ENCODE data around the gene TRIM66. TPM values are rescaled to one million over a fixed set of nuclear protein-coding genes. Genes with fewer than 3 reads are reported as not detected.
A peak's percentile ranks its signal among the peaks of the same experiment; 100 is the strongest.

Gene TRIM66
- total RNA-seq, 1 experiment from 2014 or later = 2.1 TPM

GRCh38 chr11:8656291-8656690 lies 26.2 kb downstream of the TRIM66 start:
- Histone ChIP-seq H3K18ac (ENCODE audit: insufficient read length, low read depth, low read length) (no peak overlapping the region), H2BK20ac (ENCODE audit: low read depth, low read length, poor library complexity, severe bottlenecking) (no peak overlapping the region), H3K4ac (ENCODE audit: low read depth, low read length) (no peak overlapping the region), H3T11ph (ENCODE audit: low read length) (no peak overlapping the region), H3K9ac (ENCODE audit: extremely low read depth, insufficient read length, low read length) (no peak overlapping the region), H3K14ac (ENCODE audit: insufficient read depth, low read length) (no peak overlapping the region), H3K9me3 (ENCODE audit: control insufficient read depth, low read depth, low read length) (no peaks in the 10 kb centered on the region), H2BK120ac (ENCODE audit: low read depth, low read length, poor library complexity, severe bottlenecking) (no peak overlapping the region), H2AK5ac (ENCODE audit: insufficient read length, low read length) (no peak overlapping the region), H2BK12ac (ENCODE audit: insufficient read length, low read depth, low read length) (no peak overlapping the region), H3K79me2 (ENCODE audit: insufficient read depth, low read length) (no peaks in the 10 kb centered on the region; the same call in 1 of the 2 replicates), H3K23ac (ENCODE audit: insufficient read length, low read depth, low read length) (no peak overlapping the region), H4K5ac (ENCODE audit: insufficient read length, low read depth, low read length) (no peak overlapping the region), H3K79me1 (ENCODE audit: insufficient read depth, low read depth, low read length, poor library complexity, severe bottlenecking) (no peaks in the 10 kb centered on the region), H3K4me2 (ENCODE audit: insufficient read depth, insufficient read length, low read length) (no peak overlapping the region), H4K8ac (replicated peaks; ENCODE audit: insufficient read length, low read depth, low read length) (no peak overlapping the region), H2AFZ (ENCODE audit: low read length) (no peak overlapping the region), H4K20me1 (ENCODE audit: control insufficient read depth, insufficient read depth, insufficient read length) (no peaks in the 10 kb centered on the region), H2BK15ac (ENCODE audit: low read depth, low read length) (no peak overlapping the region), H3K4me1 (ENCODE audit: insufficient read depth, low read length) (no peaks in the 10 kb centered on the region), H3K23me2 (ENCODE audit: insufficient read length, low read depth, low read length, poor library complexity, severe bottlenecking) (no peaks in the 10 kb centered on the region), H2BK5ac (ENCODE audit: insufficient read length, low read length) (no peak overlapping the region), H3K56ac (ENCODE audit: insufficient read length, low read depth, low read length) (no peak overlapping the region), H4K91ac (ENCODE audit: insufficient read length, low read depth, low read length) (no peak overlapping the region), H3K27ac (ENCODE audit: insufficient read length, low read depth, low read length) (no peak overlapping the region), H3K27me3 (ENCODE audit: insufficient read depth, low read length) (no peaks in the 10 kb centered on the region)
- no peak overlapping the region for H3K4me3 Mint-ChIP-seq
- WGBS (ENCODE audit: extremely low coverage, insufficient read length, low lambda C conversion rate) = no CpG with 5 or more reads among the region's 2 CpGs
- peak overlapping the region in 1 of 3 experiments; percentile 37; a peak in 1 of 7 replicates for H3K27ac Mint-ChIP-seq
- no peaks in the 10 kb centered on the region for H3K36me3 Mint-ChIP-seq (ENCODE audit: insufficient read depth in 1 of 3, low read depth in 3 of 3)
- no peaks in the 10 kb centered on the region for H3K27me3 Mint-ChIP-seq (ENCODE audit: low read depth)
- H3K4me1 Mint-ChIP-seq = peaks cover 9 to 11% of the 10 kb centered on the region in 2 experiments
- TF ChIP-seq, protein P1, sequence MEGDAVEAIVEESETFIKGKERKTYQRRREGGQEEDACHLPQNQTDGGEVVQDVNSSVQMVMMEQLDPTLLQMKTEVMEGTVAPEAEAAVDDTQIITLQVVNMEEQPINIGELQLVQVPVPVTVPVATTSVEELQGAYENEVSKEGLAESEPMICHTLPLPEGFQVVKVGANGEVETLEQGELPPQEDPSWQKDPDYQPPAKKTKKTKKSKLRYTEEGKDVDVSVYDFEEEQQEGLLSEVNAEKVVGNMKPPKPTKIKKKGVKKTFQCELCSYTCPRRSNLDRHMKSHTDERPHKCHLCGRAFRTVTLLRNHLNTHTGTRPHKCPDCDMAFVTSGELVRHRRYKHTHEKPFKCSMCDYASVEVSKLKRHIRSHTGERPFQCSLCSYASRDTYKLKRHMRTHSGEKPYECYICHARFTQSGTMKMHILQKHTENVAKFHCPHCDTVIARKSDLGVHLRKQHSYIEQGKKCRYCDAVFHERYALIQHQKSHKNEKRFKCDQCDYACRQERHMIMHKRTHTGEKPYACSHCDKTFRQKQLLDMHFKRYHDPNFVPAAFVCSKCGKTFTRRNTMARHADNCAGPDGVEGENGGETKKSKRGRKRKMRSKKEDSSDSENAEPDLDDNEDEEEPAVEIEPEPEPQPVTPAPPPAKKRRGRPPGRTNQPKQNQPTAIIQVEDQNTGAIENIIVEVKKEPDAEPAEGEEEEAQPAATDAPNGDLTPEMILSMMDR (conservative IDR thresholded peaks at IDR 0.05) = no peak
- no peak for DNase-seq
- H3K9me3 Mint-ChIP-seq = no peaks in the 10 kb centered on the region; a peak in 1 of 5 replicates
